SH-SY5Y (cell line): ENCODE data around the gene GPC1.

ENCODE experiments used
- GATA2 ChIP-seq: IDR thresholded peaks from 2 replicates; pipeline ENCODE4 v1.6.1; 2011; ENCODE audit warnings: mild to moderate bottlenecking, low read depth, low read length
- GATA3 ChIP-seq: IDR thresholded peaks from 2 replicates; pipeline ENCODE4 v1.6.1; 2011; ENCODE audit warnings: low read depth, mild to moderate bottlenecking, low read length, moderate library complexity

GRCh38 chr2:240512109-240512485 is 76.6 kb downstream of the GPC1 start:
- TF ChIP-seq GATA3: no peak
- TF ChIP-seq GATA2: no peak
